HG02759 (cell line): Measurements from ENCODE around the gene GLB1L3.

ENCODE experiments used
- ATAC-seq: cut with Tn5 transposase; IDR thresholded peaks from one replicate; pipeline ENCODE4 v1.9.1; 2021; ENCODE audit warnings: mild to moderate bottlenecking, moderate library complexity; ENCODE audit not compliant: unreplicated experiment

Gene GLB1L3

DNA sequence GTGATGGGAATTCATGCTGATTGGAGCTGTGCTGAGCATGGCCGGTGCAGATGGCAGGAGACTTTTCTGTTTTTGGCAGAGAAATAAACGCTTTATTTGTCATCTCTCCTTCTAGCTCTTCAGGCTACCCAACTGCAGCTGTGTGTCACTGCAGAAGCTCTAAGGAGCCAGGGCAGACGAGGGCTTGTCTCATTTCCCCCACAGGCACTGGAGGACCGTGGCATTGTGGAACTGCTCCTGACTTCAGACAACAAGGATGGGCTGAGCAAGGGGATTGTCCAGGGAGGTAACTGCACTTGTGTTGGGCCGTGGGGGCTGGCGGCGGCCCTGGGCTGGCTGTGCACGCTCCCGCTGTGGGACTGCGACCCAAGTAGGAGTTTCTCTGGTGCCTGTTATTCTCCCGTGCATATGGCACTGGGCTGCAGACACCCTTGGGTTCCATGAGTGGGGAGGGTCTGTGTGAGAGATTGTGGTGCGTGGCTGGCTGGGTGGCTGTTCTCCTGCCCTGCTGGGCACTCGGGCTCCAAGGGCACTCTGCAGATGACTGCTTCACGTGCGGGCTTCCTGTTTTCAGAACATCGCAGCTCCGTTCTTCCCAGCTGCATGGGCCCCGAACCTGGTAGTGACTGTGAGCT is 82.8 kb downstream of the GLB1L3 start:
- no peak for ATAC-seq

DNA sequence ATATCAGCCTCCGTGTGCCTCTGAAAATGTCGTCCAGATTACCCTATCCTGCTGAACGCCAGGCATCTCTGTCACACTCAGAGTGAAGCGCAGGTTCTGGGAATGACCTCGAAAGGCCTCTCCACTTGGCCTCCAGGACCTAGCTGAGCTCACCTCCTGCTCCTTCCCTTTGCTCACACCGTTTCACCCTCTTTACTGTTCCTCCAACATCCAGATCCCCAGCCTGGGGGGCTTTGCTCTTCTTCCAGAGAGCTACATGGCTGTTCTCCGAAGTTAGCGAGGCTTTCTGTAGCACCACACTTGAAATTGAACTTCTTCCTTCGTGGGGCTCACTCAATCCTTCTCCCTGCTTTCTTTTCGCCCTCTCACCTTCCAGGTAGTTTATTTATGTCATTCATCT is 83.5 kb downstream of the GLB1L3 start:
- ATAC-seq: no peak

DNA sequence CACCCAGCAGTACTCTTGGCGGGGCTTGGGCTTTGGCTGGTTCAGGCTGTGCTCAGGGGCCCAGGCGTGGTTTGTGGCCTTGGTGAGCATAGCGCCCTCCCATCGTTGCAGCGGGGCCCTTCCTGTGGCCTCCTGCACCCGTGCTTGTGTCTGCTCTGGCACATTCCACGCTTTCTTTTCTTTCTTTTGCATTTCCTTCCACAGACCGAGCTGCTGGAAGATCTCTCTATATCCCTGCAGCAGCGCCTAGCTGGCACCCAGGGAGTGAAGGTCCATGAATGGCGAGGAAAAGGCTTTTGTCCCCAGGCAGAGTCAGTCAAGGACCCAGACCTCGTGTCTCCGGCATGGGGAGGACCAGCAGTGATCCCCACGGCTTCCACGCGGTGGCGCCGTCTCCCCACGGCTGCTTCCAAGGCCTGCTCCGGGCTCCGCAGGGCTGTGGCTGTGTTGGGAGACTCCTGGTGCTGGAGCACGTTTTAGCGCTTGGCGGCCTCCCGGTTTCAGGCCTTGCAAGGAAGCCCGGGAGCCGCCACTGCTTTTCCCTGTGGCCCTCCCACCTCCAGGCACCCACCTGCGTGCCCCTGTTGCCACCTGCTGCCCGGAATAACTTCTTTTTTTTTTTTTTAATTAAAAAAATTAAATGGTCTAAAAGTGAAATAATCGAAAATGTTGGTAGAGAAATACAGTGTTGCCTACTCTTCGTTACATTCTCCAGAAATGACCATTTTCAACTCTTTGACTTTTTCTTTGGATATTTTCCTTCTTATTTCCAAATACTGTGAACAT is 84.1 kb downstream of the GLB1L3 start:
- peak; percentile 90 for ATAC-seq

DNA sequence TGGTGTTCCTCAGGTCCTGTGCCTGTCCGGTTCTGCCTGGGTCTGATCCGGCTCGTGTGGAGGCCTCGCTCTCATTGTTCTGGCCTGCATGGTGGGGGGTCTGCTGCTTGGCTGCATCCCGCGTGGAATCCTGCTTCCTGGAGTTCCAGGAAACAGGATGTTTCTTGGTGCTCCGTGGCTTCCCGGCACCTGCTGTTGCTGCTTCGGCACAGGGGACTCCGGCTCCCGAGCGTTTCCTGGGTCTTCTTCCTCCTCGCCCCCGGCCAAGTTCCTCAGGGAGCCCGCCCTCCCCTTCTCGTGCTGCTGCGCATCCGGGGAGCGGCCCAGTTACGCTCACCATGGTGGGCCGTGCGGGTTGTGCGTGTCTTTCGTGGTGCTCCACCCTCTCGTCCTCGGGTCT is 85.5 kb downstream of the GLB1L3 start:
- no peak for ATAC-seq

DNA sequence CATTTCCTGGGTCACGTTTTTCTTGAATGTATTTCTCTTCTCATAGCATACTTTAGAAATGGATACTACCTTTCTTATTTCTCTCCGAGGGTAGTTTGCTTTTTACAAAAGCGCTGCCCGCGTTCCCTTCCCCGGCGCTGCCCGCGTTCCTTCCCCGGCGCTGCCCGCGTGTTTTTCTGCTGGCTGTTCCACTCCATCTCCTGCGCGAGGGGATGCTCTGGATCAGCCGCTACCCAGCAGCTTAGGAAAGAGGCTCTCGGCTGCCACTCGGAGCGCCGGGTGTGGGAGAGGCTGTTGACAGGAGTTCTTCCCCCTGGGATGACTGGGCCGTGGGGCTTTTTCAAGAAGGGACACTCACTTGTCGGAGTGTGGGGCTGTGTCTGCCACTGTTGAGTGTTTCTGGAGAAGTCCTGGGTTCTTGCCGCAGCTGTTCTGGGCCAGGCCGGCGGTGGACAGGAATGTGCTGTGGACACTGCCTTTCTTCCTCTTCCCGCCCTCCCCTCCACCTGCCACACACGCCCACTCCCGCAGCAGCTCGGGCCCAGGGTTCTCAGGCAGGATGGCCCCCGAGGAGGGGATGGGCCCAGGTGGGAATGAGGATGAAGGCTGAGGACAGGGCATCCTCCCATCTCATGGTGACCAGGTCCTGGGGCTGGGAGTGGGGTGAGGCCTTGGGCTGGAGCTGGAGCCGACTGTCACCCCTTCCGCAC is 86.2 kb downstream of the GLB1L3 start:
- no peak for ATAC-seq

DNA sequence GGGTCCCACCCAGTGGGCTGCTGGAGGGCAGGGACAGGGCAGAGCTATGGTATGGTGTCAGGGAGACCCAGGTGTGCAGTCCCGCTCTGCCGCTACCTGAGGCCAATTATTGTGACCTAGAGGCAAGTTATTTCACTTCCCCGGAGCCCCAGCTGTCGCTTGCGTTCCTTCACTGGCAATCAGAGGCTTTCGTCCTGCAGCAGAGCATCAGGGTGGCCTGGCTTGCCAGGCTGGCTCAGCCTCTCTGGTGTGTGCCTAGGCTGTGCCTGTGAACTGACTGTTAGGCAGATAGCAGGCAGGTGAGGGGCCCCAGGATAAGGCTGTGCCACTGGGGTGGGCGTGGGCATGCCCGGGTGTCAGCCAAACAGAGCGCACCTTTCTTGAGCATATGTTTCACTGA is 87.0 kb downstream of the GLB1L3 start:
- ATAC-seq: no peak

DNA sequence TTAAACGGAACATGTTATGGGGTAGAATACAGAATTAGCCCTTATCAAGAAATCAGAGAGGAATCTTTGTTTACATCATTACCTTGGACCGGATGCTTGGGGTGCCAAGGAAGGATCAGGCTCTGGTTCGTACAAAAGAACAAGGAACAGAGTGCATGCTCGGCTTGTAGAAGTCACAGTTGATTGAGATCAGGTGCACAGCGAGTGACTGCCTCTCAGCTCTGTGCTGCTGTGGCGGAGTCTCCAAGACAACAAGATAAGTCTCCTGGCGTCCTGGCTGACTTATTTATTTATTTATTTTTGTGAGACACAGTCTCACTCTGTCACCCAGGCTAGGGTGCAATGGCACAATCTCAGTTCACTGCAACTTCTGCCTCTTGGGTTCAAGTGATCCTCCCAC is 87.4 kb downstream of the GLB1L3 start:
- no peak for ATAC-seq

DNA sequence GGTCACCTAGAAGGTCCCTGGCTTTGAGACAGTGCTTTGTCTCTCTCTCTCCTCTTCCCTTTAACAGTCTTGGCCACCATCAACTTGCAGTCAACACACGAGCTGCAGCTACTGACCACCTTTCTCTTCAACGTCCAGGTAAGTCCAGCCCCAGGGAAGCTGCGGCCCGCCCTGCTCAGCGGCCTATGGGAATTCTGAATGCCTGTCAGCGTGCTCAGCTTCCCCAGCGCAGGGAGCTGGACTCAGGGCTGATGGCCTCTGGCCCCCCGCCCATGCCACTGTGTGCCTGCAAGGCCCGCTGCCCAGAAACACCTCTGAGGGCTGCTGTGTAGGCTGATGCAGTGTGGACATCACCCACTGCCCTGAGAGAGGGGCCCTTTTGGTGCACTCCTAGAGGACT is 88.1 kb downstream of the GLB1L3 start:
- ATAC-seq: no peak

DNA sequence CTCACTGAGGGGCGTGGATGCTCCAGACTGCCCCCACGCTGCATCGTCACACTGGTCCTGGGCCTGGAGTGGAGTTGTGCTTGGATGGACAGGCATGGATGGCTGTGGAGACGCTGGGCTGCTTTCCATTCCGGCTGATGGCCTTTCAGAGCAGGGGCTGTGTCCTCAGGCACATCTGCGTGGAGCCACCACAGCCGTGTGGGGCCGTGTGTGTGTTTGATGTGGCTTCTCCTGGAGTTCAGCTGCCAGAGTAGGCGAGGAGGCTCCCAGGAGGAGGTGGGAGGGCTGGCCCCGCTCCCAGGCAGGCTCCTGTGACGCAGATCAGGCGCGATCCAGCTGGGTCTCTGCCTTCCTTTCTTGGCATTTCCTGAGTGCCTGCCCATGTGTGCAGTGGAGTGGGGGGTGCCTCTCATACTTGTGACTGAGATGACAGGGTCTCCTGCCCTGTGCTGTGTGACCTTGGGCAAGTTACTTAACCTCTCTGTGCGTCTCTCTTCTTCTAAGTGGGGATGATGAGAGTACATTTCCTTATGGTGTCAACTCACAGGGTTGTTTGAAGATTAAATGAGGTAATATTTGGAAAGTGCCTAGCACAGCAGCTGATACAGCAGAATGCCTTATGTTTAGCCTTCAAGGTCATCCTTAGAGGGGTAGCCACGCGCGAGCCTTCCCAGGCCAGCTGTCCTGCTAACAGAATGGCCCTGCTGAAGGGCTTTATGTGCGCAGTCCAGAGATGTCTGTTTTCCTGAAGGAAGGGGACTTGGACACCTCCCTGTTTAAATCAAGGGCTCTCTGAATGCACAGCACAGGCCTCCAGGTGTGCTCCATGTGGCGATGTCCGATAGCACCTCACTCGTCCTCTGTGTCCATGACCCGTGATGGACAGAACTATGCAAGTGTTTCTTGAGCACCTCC is 89.1 kb downstream of the GLB1L3 start:
- no peak for ATAC-seq

DNA sequence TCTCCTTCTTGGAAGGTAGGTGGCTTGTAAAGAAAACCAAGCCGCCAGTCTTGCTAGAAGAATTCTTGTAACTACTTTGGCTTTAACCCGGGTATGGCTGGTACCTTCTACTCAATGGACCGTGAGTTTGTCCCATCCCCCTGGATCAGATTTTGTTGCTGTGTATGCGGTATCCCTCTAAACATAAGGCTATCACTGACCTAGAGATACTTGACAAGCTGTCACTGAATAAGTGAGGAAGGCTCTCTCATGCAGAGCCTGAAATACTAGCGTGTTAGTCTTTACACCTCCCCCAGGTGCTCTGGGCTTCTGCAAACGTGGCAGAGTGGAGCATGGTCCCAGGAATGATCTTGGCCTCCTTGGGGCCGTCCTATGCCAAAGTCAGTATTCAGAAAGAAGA is 90.1 kb downstream of the GLB1L3 start:
- no peak for ATAC-seq

DNA sequence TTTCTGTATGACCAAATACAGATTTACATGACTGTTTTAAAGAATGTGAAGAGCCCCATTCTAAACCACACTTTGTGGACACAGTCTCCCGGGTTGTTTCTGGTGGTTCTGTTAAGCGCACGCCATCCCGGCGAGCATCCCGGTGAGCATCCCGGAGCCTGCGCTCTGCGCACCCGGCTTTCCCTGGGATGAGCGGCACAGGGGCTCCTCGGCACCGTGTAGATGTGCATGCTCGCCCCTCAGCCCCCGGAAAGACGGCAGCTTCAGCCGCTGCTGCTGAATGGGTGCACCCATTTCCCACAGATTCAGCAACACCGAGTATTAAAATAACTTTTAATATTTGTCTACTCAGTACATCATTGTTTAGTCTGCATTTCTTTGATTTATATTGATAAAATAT is 91.6 kb downstream of the GLB1L3 start:
- ATAC-seq: no peak
